ENCODE results near the gene PARM1.

The PARM1 gene

DNA sequence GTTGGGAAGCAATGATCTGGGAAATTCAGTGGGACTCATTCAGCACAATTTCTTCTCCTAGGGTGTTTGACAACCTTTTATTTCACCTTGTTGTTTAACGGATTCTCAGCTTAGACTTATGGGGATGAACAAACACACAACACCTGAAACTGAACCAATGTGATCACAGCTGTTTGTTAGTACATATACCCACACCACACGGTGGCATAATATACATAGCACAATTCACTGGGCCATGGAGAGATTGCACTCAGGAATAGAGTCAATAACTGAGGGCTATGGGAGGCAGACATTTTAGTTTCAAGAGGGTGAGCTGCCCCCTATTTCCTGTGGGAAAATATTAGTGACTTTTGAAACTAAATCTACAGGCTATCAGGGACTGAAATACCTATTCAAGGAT lies 148.0 kb downstream of the PARM1 start:
- no peak for DNase-seq (ENCODE audit: low spot score)

DNA sequence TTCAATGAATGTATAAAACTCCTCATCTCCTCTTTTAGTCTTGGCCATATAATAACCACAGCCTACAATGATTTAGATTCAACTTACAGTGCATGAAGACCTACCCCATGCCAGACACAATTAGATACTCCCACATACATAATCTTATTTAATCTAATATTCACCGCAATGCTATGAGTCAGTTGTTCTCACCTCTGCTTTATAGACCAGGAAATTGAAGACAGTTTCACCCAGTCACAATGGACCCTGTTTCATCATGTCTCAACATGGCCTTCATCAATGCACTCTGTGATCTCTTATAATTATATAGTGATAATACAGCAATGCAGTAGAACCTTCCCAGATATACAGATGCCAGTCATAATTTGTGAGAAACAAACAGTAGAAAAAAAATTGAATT lies 148.6 kb downstream of the PARM1 start:
- DNase-seq (ENCODE audit: low spot score) = no peak

DNA sequence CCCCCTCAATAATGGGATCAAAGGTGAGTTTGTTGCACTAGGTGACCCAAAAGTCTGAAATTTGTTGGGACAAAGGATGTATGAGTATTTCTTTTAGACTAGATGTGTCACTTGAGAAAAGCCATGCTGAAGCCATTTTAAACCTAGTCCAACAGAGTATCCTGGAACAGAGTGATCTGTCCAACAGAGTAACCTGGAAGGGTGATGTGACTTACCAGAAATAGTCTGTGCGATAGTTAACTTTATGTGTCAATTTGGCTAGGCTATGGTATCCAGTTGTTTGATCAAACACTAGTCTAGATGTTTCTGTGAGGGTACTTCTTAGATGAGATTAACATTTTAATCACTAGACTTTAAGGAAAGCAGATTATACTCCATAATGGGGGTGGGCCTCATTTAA lies 154.5 kb downstream of the PARM1 start:
- DNase-seq (ENCODE audit: low spot score) = no peak

DNA sequence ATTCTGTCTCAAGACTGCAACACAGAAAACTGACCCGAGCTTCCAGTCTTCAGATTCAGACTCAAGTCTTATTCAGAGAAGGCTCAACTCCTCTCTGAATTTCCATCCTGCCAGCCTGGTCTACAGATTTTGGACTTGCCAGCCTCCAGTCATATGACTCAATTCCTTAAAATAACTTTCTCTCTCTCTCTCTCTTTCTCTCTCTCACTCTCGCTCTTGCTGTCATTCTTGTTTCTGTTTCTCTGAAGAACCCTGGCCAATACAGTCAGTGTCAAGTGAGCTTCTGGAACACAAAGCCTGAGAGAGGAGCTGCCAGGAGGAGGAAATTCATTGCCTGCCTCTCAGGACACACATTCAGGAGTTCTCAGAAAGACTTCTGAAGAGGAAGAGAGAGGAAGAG lies 154.9 kb downstream of the PARM1 start:
- DNase-seq (ENCODE audit: low spot score) = no peak

DNA sequence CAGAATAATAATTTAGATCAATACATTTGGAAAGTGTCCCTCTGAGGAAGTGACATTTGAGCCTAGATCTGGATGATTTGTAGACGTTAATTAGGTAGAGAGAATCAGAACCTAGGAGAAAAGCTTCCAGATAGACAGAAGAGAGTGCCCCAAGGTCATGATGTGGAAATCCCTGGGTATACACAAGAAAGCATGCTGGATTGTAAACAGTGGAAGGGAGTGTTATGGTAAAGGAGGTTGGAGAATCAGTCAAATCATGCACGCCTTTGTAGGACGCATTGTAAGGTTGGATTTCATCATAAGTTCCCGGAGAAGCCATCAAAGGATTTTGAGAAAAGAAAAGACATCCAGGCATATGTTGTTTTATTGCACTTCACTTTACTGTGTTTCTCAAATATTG lies 156.3 kb downstream of the PARM1 start:
- no peak for DNase-seq (ENCODE audit: low spot score)

DNA sequence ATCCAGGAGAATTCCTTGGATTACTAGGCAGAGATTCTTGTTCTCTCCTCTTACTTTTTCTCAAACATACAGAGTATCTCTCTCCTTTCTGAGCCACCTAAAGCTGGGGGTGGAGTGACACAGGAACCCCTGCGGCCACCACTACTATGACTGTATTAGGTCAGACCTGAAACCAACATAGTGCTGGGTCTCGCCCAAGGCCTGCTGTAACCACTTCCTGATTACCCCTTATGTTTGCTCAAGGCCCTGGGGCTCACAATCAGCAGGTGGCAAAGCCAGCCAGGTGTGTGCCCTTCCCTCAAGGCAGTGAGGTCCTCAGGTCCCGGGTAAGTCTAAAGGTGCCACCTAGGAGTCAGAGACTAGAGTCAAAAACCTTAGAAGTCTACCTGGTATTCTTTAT lies 166.4 kb downstream of the PARM1 start:
- no peak for DNase-seq (ENCODE audit: low spot score)
